Ishikawa (cell line): Measurements from ENCODE around the gene ELMO1.

Source experiments
- CEBPB ChIP-seq: IDR thresholded peaks from 2 replicates; pipeline ENCODE4 v1.6.1; 2012
- CREB1 ChIP-seq: IDR thresholded peaks from 2 replicates; pipeline ENCODE4 v1.6.1; 2012; ENCODE audit warnings: low read depth
- EGR1 ChIP-seq: IDR thresholded peaks from 2 replicates; pipeline ENCODE4 v1.6.1; 2012
- EP300 ChIP-seq: IDR thresholded peaks from 2 replicates; pipeline ENCODE4 v1.6.1; 2012; ENCODE audit warnings: borderline replicate concordance
- FOXM1 ChIP-seq: IDR thresholded peaks from 2 replicates; pipeline ENCODE4 v1.6.1; 2012; ENCODE audit warnings: low read depth, borderline replicate concordance
- NFIC ChIP-seq: IDR thresholded peaks from 2 replicates; pipeline ENCODE4 v1.6.1; 2012
- RAD21 ChIP-seq: IDR thresholded peaks from 2 replicates; pipeline ENCODE4 v1.6.1; 2012; ENCODE audit warnings: low read depth
- TAF1 ChIP-seq: IDR thresholded peaks from 2 replicates; pipeline ENCODE4 v1.6.1; 2012; ENCODE audit warnings: low read depth, mild to moderate bottlenecking
- TCF12 ChIP-seq: IDR thresholded peaks from 2 replicates; pipeline ENCODE4 v1.6.1; 2012; ENCODE audit warnings: low read depth
- TEAD4 ChIP-seq: IDR thresholded peaks from 2 replicates; pipeline ENCODE4 v1.6.1; 2012
- YY1 ChIP-seq: IDR thresholded peaks from 2 replicates; pipeline ENCODE4 v1.6.1; 2012; ENCODE audit warnings: low read depth
- ZBTB7A ChIP-seq: IDR thresholded peaks from 2 replicates; pipeline ENCODE4 v1.6.1; 2012; ENCODE audit warnings: low read depth
- TF ChIP-seq, protein P1 (sequence below): IDR thresholded peaks from 2 replicates; pipeline ENCODE4 v1.6.1; 2012
- TF ChIP-seq, protein P2 (sequence below): IDR thresholded peaks from 2 replicates; pipeline ENCODE4 v1.6.1; 2012; ENCODE audit warnings: low read depth, mild to moderate bottlenecking
- TF ChIP-seq, protein P3 (sequence below): IDR thresholded peaks from 2 replicates; pipeline ENCODE4 v1.6.1; 2012

ELMO1 gene

DNA sequence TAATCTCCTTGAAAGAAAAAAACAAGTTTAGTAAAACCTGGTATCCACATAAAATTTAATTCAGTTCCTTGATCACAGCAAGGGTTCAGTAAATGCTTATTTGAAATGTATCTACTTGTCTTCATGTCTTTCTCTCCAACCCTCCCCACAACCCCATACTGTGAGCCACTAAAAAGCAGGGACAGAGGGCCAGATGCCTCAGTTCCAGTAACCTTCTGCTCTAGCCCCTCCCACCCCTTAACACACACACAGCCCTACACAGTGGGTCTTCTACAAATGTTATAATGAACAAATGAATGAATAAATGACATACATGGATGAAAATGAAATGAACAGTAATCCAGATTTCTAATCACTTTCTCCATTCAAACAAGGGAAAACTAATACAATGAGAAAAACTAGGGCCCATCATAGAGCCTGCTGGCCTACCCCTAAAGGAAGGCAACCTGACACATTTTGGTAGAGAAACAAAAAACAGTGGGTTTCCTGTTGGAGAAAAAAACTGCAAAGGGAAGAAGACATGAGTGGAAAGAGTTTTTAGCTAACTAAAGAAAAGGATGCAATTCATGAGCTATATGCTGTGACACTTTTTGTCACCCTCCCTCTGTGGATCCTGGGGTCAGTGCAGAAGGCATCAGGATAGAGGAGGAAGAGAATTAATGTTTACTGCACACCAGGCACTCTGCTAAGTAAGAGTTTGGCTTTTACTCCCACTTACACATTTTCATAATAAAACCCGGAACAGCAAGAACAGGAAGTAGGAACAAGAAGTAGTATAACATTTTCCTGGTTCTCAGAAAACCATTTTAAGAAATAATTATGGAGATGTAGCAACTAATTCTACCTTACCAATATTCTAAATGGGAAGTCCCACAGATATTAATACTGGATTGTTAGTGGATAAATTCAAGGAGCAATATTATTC lies 38.1 kb downstream of the ELMO1 start:
- TF ChIP-seq, protein P1, sequence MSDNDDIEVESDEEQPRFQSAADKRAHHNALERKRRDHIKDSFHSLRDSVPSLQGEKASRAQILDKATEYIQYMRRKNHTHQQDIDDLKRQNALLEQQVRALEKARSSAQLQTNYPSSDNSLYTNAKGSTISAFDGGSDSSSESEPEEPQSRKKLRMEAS = no peak
- no peak for TF ChIP-seq CREB1
- no peak for TF ChIP-seq EGR1
- no peak for TF ChIP-seq RAD21

DNA sequence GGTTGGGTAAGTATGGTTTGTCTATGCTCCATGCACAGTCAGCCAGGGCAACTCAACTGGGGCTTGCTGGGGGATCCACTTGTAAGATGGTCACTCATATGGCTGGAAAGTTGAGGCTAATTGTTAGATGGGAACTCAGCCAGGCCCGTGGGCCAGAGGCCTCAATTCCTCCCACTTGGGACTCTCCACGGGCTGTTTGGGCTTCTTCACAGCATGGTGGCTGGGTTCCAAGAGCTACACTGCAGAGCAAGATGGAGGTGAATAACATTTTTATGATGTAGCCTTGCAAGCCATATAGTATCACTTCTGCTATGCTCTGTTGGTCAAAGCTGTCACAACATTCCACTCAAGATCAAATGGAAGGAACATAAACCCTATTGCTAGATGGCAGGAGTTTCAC lies 39.2 kb downstream of the ELMO1 start:
- no peak for TF ChIP-seq ZBTB7A
- TF ChIP-seq TCF12 = no peak
- no peak for TF ChIP-seq EP300
- TF ChIP-seq, protein P2, sequence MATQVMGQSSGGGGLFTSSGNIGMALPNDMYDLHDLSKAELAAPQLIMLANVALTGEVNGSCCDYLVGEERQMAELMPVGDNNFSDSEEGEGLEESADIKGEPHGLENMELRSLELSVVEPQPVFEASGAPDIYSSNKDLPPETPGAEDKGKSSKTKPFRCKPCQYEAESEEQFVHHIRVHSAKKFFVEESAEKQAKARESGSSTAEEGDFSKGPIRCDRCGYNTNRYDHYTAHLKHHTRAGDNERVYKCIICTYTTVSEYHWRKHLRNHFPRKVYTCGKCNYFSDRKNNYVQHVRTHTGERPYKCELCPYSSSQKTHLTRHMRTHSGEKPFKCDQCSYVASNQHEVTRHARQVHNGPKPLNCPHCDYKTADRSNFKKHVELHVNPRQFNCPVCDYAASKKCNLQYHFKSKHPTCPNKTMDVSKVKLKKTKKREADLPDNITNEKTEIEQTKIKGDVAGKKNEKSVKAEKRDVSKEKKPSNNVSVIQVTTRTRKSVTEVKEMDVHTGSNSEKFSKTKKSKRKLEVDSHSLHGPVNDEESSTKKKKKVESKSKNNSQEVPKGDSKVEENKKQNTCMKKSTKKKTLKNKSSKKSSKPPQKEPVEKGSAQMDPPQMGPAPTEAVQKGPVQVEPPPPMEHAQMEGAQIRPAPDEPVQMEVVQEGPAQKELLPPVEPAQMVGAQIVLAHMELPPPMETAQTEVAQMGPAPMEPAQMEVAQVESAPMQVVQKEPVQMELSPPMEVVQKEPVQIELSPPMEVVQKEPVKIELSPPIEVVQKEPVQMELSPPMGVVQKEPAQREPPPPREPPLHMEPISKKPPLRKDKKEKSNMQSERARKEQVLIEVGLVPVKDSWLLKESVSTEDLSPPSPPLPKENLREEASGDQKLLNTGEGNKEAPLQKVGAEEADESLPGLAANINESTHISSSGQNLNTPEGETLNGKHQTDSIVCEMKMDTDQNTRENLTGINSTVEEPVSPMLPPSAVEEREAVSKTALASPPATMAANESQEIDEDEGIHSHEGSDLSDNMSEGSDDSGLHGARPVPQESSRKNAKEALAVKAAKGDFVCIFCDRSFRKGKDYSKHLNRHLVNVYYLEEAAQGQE = no peak
- TF ChIP-seq, protein P3, sequence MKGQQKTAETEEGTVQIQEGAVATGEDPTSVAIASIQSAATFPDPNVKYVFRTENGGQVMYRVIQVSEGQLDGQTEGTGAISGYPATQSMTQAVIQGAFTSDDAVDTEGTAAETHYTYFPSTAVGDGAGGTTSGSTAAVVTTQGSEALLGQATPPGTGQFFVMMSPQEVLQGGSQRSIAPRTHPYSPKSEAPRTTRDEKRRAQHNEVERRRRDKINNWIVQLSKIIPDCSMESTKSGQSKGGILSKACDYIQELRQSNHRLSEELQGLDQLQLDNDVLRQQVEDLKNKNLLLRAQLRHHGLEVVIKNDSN = no peak
- TF ChIP-seq, protein P1 = no peak
- TF ChIP-seq EGR1 = no peak
- TF ChIP-seq YY1 = no peak
- no peak for TF ChIP-seq TAF1
- TF ChIP-seq FOXM1 = no peak

DNA sequence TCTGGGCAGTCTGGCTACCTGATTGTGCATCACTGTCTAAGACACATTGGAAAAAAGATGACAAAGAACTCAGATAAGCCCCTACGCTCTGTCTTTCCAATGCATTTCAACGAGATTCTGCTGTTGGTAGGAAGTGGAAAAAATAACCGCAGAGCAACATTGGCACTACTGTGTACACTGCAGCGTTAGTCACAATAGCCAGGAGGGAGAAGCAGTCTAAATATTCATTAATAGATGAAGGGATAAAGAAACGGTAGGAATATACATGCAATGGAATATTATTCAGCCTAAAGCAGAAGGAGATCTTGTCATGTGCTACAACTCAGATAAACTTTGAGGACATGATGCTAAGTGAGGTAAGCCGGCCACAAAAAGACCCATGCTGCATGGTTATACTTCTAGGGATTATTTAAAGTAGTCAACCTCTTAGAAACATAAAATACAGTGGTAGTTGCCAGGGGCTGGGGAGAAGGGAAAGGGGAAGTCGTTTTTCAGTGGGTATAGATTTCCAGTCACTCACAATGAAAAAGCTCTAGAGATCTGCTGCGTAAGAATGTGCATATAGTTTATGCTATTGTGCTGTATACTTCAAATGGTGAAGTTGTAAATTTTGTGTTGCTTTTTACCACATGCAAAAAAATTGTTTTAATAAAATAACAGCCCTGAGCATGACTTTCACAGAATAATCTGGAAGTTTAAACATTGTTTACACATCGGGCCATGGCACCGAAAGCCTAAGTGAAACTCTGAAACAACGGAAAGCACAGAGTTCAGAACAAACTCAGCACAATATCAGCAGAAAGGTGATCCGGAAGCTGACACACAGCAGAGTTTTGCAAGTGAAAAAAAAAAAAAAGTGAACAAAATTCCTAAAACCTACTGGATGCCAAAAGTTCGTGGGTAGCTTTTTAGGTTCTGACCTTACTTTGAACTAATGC lies 40.1 kb downstream of the ELMO1 start:
- TF ChIP-seq NFIC = no peak
- TF ChIP-seq CREB1 = no peak

DNA sequence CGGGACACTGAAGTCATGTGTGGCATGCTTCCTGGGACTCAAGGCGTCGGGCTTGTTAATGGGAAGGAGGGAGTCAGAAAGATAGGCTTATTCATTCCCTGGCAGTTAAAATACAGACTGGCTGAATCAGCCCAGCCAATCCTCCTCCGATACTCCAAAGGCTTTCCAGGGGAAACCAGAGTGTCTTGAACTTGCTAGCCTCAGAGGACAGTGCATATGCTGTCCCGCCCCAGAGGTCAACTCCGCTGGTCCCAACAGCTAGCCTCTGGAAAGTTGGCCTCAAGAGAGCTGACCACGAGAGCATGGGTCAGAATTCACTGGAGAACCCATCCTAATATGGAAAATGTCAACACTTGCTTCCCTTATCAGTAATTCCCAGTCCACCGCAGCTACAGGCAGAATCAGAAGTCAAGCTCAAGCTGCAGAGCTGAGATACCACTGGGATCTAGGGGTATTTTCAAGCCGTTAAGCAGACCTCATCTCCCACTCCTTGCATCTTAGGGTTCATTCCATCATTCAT lies 43.0 kb downstream of the ELMO1 start:
- TF ChIP-seq NFIC (no peak), EGR1 (no peak), YY1 (no peak)

DNA sequence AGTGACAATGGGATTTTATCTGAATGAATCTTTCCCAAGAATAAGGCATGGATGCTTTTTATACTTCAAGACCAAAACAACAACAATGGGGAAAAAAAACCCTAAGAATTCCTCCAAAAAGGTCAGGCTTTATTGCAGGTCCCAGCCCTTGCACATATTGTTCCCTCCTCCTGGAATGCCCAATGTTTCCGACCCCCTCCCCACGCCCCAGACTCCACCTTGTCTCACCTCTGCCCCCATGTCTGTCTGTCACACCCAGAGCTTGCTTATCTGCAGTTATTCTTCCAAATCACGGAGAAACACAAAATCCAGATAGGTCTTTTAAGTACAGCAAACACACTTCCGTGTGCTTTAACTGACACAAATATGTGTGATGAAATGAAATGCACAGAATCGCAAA lies 43.5 kb downstream of the ELMO1 start:
- TF ChIP-seq FOXM1 = no peak
- TF ChIP-seq TEAD4 = no peak
- TF ChIP-seq TAF1 = no peak
- no peak for TF ChIP-seq RAD21

DNA sequence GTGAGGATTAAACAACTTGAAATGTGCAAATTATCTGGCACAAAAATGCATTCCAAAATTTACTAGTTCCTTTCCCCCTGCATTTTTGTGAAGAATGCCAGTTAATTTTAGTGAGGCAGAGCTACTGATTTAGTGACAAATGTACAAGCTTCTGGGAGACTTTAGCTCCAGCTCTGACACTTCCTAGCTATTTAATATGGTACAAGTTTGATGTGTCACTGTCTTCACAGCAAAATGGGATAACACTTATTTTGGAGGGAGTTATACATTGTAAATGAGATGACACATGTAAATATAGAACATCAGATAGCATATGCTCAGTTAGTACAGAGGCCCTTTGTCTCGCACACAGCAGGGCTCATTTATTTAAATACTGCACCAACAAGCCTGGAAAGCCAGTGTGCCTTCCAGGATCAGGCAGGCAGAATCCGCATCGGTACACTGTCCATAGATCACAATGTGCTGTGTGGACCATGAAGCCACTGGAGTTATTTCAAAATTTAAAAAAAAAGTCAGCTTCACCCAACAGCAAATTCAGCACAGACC lies 48.7 kb downstream of the ELMO1 start:
- no peak for TF ChIP-seq CEBPB
- TF ChIP-seq TEAD4 = no peak
- no peak for TF ChIP-seq CREB1
- no peak for TF ChIP-seq NFIC
- no peak for TF ChIP-seq RAD21
- TF ChIP-seq, protein P3 = no peak
- no peak for TF ChIP-seq ZBTB7A
- TF ChIP-seq EGR1 = no peak
- TF ChIP-seq TCF12 = no peak
- no peak for TF ChIP-seq YY1
- TF ChIP-seq, protein P2 = no peak
- TF ChIP-seq, protein P1 = no peak
- TF ChIP-seq TAF1 = no peak
